Measurements from ENCODE around the gene GNAT2. TPM values are rescaled to one million over a fixed set of nuclear protein-coding genes. Genes with fewer than 3 reads are reported as not detected.
A peak's percentile ranks its signal among the peaks of the same experiment; 100 is the strongest.

The GNAT2 gene
- total RNA-seq, 2 experiments from 2014 or later = not detected

GRCh38 chr1:109632671-109633346 lies 13.4 kb upstream of the GNAT2 start:
- H3K4me3 ChIP-seq (ENCODE audit: low read length) = no peak overlapping the region
- H3K27ac ChIP-seq (ENCODE audit: low read depth in 1 of 2, low read length in 2 of 2) = no peak overlapping the region
- H3K4me1 ChIP-seq (ENCODE audit: insufficient read depth, low read length) = peaks cover 9% of the 10 kb centered on the region
- Mint-ChIP-seq H3K27me3 (no peaks in the 10 kb centered on the region), H3K27ac (no peak overlapping the region), H3K36me3 (ENCODE audit: low read depth) (peaks cover 41% of the 10 kb centered on the region), H3K9me3 (no peaks in the 10 kb centered on the region), H3K4me3 (no peak overlapping the region), H3K4me1 (ENCODE audit: low read depth) (peaks cover 14% of the 10 kb centered on the region)
- no peaks in the 10 kb centered on the region for H3K27me3 ChIP-seq (ENCODE audit: control insufficient read depth in 1 of 2, insufficient read depth in 2 of 2, low read length in 2 of 2)
- ATAC-seq (ENCODE audit: poor library complexity) = no peak
- DNase-seq = peak in 1 of 14 experiments; percentile 11
- TF ChIP-seq, protein P1, sequence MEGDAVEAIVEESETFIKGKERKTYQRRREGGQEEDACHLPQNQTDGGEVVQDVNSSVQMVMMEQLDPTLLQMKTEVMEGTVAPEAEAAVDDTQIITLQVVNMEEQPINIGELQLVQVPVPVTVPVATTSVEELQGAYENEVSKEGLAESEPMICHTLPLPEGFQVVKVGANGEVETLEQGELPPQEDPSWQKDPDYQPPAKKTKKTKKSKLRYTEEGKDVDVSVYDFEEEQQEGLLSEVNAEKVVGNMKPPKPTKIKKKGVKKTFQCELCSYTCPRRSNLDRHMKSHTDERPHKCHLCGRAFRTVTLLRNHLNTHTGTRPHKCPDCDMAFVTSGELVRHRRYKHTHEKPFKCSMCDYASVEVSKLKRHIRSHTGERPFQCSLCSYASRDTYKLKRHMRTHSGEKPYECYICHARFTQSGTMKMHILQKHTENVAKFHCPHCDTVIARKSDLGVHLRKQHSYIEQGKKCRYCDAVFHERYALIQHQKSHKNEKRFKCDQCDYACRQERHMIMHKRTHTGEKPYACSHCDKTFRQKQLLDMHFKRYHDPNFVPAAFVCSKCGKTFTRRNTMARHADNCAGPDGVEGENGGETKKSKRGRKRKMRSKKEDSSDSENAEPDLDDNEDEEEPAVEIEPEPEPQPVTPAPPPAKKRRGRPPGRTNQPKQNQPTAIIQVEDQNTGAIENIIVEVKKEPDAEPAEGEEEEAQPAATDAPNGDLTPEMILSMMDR (IDR thresholded peaks at IDR 0.05) = no peak
- CTCF ChIA-PET = interaction anchor here (0.8 to 1.8 kb wide), 2 partner anchors 87 to 351 kb away, joined by 3 to 6 read pairs; no protein-coding TSS in a partner anchor
- H3K9me3 ChIP-seq (ENCODE audit: control insufficient read depth in 1 of 2, insufficient read depth in 1 of 2, low read length in 2 of 2) = no peaks in the 10 kb centered on the region
- POLR2A ChIA-PET = no interaction called here
- intact Hi-C loops (cut with DNase I, micrococcal nuclease) = loop anchor here in 1 of 2 experiments (5.0 kb wide), 1 partner anchor 41 kb away; no protein-coding TSS in a partner anchor
- peaks cover 40% of the 10 kb centered on the region for H3K36me3 ChIP-seq (ENCODE audit: insufficient read depth, low read length)

- H3K36me3 Mint-ChIP-seq (ENCODE audit: low read depth) = peaks cover 51% of the 10 kb centered on the region
- H3K36me3 ChIP-seq (ENCODE audit: insufficient read depth, low read length) = peaks cover 50% of the 10 kb centered on the region
- no peak overlapping the region for H3K27ac ChIP-seq (ENCODE audit: low read depth in 1 of 2, low read length in 2 of 2)
- ATAC-seq (ENCODE audit: poor library complexity) = no peak
- no peak overlapping the region for H3K4me3 Mint-ChIP-seq
- H3K27me3 ChIP-seq (ENCODE audit: control insufficient read depth in 1 of 2, insufficient read depth in 2 of 2, low read length in 2 of 2) = no peaks in the 10 kb centered on the region
- H3K9me3 Mint-ChIP-seq = no peaks in the 10 kb centered on the region
- peaks cover 9% of the 10 kb centered on the region for H3K4me1 ChIP-seq (ENCODE audit: insufficient read depth, low read length)
- TF ChIP-seq, protein P1 (IDR thresholded peaks at IDR 0.05) = no peak
- intact Hi-C loops (cut with DNase I, micrococcal nuclease) = loop anchor here in 1 of 2 experiments (5.0 kb wide), 1 partner anchor 40 kb away; no protein-coding TSS in a partner anchor
- H3K9me3 ChIP-seq (ENCODE audit: control insufficient read depth in 1 of 2, insufficient read depth in 1 of 2, low read length in 2 of 2) = no peaks in the 10 kb centered on the region
- H3K27me3 Mint-ChIP-seq = no peaks in the 10 kb centered on the region
- no peak overlapping the region for H3K4me3 ChIP-seq (ENCODE audit: low read length)
- ChIA-PET CTCF (interaction anchor here (1.8 kb wide), 1 partner anchor 86 kb away, joined by 6 read pairs; no protein-coding TSS in a partner anchor), POLR2A (no interaction called here)
- peak in 1 of 14 experiments; percentile 14 for DNase-seq
- H3K27ac Mint-ChIP-seq = no peak overlapping the region
- peaks cover 14% of the 10 kb centered on the region for H3K4me1 Mint-ChIP-seq (ENCODE audit: low read depth)
These were observed 12.4 kb upstream of the GNAT2 start for GRCh38 chr1:109631513-109632505.

DNA sequence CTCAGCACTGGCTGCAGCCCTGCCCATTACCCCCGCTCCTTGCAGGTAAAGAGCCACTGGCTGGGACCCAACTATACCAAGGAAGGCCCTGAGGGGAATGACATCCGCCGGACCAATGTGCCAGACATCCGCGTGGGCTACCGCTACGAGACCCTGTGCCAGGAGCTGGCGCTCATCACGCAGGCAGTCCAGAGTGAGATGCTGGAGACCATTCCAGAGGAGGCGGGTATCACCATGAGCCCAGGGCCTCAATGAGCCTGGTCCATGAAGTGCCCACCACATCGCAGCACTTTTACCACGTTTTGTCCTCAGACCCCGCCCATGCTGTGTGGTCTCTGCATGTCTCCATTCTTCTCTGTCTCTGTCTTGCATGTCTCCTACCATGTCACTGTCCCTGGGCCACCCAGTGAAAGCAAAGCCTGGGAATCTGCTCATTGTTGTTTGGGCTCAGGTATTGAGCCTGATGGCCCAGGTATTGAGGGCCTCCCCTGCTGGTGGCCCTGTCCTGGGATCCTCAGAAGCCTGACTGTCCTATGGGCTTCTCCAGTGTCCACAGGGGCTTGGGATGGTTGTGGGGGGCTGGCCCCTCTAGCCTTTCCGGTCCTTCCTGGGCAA lies 11.6 kb upstream of the GNAT2 start:
- Histone ChIP-seq H3K4me3 (ENCODE audit: low read length) (no peak overlapping the region), H3K9me3 (ENCODE audit: control insufficient read depth in 1 of 2, insufficient read depth in 1 of 2, low read length in 2 of 2) (no peaks in the 10 kb centered on the region), H3K27me3 (ENCODE audit: control insufficient read depth in 1 of 2, insufficient read depth in 2 of 2, low read length in 2 of 2) (no peaks in the 10 kb centered on the region), H3K36me3 (ENCODE audit: insufficient read depth, low read length) (peaks cover 58% of the 10 kb centered on the region), H3K27ac (ENCODE audit: low read depth in 1 of 2, low read length in 2 of 2) (no peak overlapping the region), H3K4me1 (ENCODE audit: insufficient read depth, low read length) (peaks cover 9% of the 10 kb centered on the region)
- ChIA-PET CTCF (interaction anchor here (0.6 to 1.4 kb wide), 4 partner anchors 9 to 85 kb away, joined by 3 to 14 read pairs (median 4); partner anchors contain the start of gene GNAI3), POLR2A (interaction anchor here (1.4 to 1.7 kb wide), 2 partner anchors 9 to 83 kb away, joined by 6 to 7 read pairs; partner anchors contain the start of gene GNAI3)
- TF ChIP-seq, protein P1 (IDR thresholded peaks at IDR 0.05) = no peak
- no peaks in the 10 kb centered on the region for H3K9me3 Mint-ChIP-seq
- no peak for DNase-seq
- intact Hi-C loops (cut with DNase I, micrococcal nuclease) = loop anchor here (1.0 to 5.0 kb wide), 3 partner anchors 39 to 86 kb away; no protein-coding TSS in a partner anchor
- peaks cover 58% of the 10 kb centered on the region for H3K36me3 Mint-ChIP-seq (ENCODE audit: low read depth)
- H3K4me3 Mint-ChIP-seq = no peak overlapping the region
- ATAC-seq (ENCODE audit: poor library complexity) = no peak
- H3K27me3 Mint-ChIP-seq = no peaks in the 10 kb centered on the region
- H3K4me1 Mint-ChIP-seq (ENCODE audit: low read depth) = peaks cover 17% of the 10 kb centered on the region
- no peak overlapping the region for H3K27ac Mint-ChIP-seq
